ENCODE results near the gene BAZ2B.

Gene BAZ2B

DNA sequence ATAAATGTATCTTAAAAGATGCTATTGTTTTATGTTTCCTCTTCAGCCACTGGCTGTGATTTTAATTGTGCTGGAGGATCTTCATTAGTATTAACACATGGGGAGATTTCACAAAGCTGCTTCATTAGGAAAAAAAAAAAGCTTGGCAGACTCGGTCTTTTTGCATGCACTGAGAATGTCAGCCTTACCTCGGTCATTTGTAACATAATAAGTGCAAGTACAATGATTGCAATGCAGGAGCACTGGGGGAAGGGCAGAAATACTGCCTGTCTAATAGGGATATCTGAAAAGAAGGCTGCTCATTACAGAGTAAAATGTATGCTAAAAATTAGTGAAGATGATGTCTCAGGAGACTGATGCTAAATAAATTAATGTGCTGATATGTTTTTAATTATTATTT is 1.3 kb upstream of the BAZ2B start:
- TF ChIP-seq, protein P1, sequence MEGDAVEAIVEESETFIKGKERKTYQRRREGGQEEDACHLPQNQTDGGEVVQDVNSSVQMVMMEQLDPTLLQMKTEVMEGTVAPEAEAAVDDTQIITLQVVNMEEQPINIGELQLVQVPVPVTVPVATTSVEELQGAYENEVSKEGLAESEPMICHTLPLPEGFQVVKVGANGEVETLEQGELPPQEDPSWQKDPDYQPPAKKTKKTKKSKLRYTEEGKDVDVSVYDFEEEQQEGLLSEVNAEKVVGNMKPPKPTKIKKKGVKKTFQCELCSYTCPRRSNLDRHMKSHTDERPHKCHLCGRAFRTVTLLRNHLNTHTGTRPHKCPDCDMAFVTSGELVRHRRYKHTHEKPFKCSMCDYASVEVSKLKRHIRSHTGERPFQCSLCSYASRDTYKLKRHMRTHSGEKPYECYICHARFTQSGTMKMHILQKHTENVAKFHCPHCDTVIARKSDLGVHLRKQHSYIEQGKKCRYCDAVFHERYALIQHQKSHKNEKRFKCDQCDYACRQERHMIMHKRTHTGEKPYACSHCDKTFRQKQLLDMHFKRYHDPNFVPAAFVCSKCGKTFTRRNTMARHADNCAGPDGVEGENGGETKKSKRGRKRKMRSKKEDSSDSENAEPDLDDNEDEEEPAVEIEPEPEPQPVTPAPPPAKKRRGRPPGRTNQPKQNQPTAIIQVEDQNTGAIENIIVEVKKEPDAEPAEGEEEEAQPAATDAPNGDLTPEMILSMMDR (IDR thresholded peaks at IDR 0.05; ENCODE audit: control extremely low read depth, extremely low read depth, low read depth, missing control alignments), result no peak
- ChIA-PET POLR2A (no interaction called here), CTCF (no interaction called here)
- no peak for DNase-seq (ENCODE audit: extremely low spot score)

DNA sequence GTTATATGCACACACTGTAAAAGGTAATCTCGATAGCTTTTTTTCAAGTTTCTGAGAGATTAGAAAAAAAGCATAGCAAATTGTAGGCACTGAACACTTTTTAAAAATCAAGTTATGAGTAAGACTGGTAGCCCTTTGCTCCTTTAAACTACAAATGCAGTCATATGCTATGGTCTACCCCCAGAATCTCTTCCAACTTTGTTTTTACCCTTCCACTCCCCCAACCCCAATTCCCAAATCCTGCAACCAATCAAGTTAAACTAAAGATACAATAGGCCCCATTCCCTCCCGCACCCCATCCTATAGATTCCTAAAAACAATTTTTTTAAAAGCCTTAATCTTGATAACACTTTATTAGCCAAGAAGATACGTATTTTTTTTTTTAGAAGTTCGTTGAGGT is 752 bp upstream of the BAZ2B start:
- TF ChIP-seq, protein P1 (IDR thresholded peaks at IDR 0.05; ENCODE audit: control extremely low read depth, extremely low read depth, low read depth, missing control alignments), result no peak
- ChIA-PET POLR2A (no interaction called here), CTCF (no interaction called here)
- DNase-seq (ENCODE audit: extremely low spot score), result no peak

DNA sequence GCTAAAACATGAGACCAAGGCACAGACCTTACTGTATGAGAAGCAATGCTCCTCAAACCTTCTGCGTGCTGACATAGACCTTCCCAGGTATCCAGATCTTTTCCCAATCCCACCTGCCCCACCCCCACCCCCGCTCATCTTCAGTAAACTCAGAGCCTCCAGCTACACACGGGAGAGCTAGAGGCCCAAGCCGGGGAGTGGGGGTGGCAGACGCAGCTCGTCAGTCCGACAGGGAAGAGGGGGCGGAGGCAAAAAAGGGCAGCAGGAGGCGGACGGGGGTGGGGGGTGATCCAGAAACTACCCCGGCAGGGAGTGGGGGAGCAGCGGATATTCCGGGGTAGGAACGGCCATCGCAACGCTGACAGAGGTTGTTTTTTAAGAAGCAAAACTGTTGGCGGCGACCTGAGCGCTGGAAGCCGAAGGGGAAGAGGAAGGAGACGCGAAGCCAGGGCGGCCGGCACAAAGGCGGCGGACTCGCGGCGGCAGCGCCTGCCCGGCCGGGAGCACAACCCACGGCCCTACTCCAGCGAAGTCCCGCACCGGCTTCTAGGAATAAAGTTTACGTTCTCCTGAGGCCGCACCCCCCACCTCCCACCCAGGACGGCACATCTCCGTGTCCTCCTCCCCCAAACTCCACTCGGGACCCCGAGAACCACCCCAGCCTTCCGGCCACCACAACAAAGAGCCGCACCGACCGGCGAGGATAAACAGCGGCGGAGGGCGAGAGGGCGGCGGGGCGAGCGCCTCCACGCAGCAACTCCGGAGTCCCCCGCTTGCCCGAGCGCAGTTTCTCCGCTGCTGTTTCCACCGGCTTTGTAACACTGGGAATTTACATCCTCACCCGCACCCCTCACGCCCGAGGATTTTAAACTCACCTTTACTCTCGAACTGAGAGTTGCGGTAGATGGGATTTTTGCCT is 722 bp downstream of the BAZ2B start:
- CTCF ChIA-PET, result interaction anchor here (1.8 kb wide), 1 partner anchor 97 kb away, joined by 6 read pairs; the partner anchor contains the start of gene MARCHF7
- TF ChIP-seq, protein P1 (IDR thresholded peaks at IDR 0.05; ENCODE audit: control extremely low read depth, extremely low read depth, low read depth, missing control alignments), result no peak
- POLR2A ChIA-PET, result interaction anchor here (0.6 to 2.5 kb wide), 4 partner anchors 10 to 1530 kb away, joined by 3 to 12 read pairs (median 6); partner anchors contain the start of gene MARCHF7
- DNase-seq (ENCODE audit: extremely low spot score), result peak; percentile 74

DNA sequence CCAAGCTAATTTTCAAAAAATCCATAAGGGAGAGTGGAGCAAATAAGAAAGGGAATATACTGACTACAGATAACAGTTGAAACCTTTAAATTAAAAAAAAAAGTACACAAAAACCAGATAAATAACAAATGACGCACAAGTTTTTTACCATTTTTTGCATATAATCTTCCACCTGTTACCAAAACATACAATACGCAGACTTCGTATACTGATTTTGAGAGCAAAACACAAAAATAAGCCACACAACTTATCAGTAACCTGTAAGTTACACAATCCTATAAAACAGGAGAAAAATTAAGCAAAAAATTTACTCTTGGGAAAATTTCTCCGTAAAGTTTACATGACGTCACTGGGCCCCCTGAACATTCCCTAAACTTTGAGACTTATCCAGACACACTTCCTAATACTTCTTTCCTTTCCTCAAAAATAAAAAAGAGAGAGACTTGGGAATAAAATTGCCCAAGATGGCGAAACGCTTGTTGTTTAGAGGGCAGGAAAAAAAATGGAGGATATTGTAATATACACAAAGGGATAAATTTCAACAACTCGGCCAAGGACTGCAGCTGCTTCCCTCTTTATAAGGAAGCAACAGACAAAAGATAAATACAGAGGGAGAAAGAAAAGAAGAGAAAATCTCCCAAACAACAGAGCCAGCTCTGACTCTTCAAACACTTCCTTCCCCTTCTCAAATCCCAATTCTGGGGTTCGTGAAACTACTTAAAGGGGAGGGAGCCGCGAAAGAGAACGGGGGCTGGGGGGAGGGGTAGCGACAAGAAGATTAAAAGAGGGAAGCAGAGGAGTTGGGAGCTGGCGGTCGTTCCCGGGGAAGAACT is 1.6 kb downstream of the BAZ2B start:
- CTCF ChIA-PET, result interaction anchor here (1.8 kb wide), 1 partner anchor 98 kb away, joined by 6 read pairs; the partner anchor contains the start of gene MARCHF7
- TF ChIP-seq, protein P1 (IDR thresholded peaks at IDR 0.05; ENCODE audit: control extremely low read depth, extremely low read depth, low read depth, missing control alignments), result no peak
- DNase-seq (ENCODE audit: extremely low spot score), result no peak
- POLR2A ChIA-PET, result interaction anchor here (0.6 to 2.5 kb wide), 3 partner anchors 10 to 102 kb away, joined by 3 to 12 read pairs (median 4); partner anchors contain the start of gene MARCHF7

DNA sequence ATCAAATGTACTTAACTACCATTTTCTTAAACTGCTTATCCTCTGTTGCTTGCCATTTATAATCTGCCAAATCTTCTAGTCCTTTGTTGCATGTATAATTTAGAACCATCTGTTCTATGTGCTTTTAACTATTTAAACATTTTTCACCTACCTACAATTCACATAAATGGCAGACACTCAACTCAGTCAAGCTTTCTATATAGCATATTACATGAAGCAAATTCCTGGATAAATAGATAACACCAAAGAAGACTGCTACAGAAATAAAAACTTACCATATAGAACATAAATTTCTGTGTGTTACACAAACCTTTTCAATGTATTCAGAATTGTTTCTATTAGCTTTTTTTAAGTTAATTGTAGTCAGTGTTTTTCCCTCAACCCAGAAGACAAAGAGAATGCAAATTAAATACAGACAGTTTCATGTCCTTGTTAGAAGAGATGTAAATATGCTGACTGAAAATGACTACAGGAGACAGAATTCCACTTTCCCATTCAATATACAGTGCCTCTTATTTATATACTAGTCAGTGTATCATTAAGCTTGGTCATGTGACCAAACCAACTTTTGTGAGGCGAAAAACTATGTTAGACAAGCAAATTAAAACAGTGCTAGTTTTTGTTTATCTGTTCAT is 2.6 kb downstream of the BAZ2B start:
- TF ChIP-seq, protein P1 (IDR thresholded peaks at IDR 0.05; ENCODE audit: control extremely low read depth, extremely low read depth, low read depth, missing control alignments), result no peak
- no peak for DNase-seq (ENCODE audit: extremely low spot score)
- ChIA-PET POLR2A (interaction anchor here (2.5 kb wide), 1 partner anchor 98 kb away, joined by 12 read pairs; the partner anchor contains the start of gene MARCHF7), CTCF (interaction anchor here (1.0 kb wide), 1 partner anchor 13 kb away, joined by 3 read pairs; no protein-coding TSS in a partner anchor)

Measured in GM10248 (cell line).